ENCODE results near the gene CHRNA9. TPM values are rescaled to one million over a fixed set of nuclear protein-coding genes. Genes with fewer than 3 reads are reported as not detected.

CHRNA9 gene
- total RNA-seq, 6 experiments from 2014 or later: not detected

DNA sequence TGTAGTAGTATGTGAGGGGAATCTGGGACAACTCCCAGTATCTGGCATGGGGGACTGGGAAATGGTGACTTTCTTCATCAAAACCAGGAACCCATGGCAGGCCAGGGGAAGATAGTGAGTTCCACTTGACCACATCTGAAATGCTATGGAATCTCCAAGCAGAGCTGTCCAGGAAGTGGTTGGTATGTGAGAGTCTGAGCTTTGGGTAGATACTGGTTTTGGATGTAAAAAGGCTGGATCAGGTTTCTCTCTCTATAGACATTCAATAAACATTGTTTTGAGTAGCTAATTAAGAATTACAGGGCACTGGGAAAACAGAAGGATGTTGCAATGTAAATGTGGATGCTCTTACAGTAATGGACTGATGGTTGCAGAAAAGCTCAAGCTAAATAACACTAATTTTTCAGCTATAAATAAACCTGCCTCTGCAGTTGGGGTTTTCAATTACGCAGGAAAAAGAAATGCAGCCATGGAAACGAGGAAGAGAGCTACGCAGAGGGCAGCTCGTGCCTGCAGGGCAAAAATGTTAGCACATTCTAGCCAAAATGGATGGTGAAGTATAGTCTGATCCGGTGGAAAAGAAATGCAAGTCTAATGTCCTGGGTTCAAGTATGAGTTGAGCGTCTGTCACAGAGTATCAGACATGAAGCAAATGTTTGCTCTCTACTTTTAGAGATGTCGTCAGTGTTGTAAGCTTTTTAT lies 13.4 kb upstream of the CHRNA9 start:
- ATAC-seq (no peak), DNase-seq (no peak)
- TF ChIP-seq, protein P1, sequence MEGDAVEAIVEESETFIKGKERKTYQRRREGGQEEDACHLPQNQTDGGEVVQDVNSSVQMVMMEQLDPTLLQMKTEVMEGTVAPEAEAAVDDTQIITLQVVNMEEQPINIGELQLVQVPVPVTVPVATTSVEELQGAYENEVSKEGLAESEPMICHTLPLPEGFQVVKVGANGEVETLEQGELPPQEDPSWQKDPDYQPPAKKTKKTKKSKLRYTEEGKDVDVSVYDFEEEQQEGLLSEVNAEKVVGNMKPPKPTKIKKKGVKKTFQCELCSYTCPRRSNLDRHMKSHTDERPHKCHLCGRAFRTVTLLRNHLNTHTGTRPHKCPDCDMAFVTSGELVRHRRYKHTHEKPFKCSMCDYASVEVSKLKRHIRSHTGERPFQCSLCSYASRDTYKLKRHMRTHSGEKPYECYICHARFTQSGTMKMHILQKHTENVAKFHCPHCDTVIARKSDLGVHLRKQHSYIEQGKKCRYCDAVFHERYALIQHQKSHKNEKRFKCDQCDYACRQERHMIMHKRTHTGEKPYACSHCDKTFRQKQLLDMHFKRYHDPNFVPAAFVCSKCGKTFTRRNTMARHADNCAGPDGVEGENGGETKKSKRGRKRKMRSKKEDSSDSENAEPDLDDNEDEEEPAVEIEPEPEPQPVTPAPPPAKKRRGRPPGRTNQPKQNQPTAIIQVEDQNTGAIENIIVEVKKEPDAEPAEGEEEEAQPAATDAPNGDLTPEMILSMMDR (IDR thresholded peaks at IDR 0.05): no peak
- TF ChIP-seq POLR2A (IDR thresholded peaks at IDR 0.05): no peak
- no peaks in the 10 kb centered on the region for H3K27me3 ChIP-seq
- WGBS (ENCODE audit: insufficient coverage, low coverage, low lambda C conversion rate, missing lambda C conversion rate): 54% methylated on average over 7 of the region's 7 CpGs
- no peaks in the 10 kb centered on the region for H3K36me3 ChIP-seq
- intact Hi-C loops (cut with DNase I): no loop called here
- H3K27ac ChIP-seq: no peak overlapping the region
- H3K9me3 ChIP-seq: no peaks in the 10 kb centered on the region
- peaks cover 0 to 10% (median 0%) of the 10 kb centered on the region in 4 donors for H3K4me1 ChIP-seq
- H3K4me3 ChIP-seq: no peak overlapping the region

DNA sequence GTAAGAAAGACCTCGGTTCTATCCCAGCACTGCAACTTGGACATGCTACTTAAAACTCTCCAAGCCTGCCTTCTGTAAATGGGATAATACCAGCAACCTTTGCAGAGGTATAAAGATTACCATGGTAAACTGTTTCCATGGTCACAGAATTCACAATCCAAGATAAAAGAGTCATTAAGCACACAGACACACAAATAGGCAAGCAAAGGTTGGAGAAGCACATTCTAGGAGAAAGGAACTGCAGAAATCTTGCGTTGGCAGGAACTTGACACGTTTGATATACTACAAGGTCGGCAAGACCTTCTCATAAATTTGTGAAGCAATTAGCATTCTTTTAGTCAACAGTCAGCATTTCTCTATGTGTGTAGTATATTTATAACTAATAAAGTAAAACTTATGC lies 12.3 kb upstream of the CHRNA9 start:
- ATAC-seq (no peak), DNase-seq (no peak)
- WGBS (ENCODE audit: insufficient coverage, low coverage, low lambda C conversion rate, missing lambda C conversion rate): 44% methylated on average over 4 of the region's 4 CpGs
- no peaks in the 10 kb centered on the region for H3K9me3 ChIP-seq
- no peak for TF ChIP-seq POLR2A (IDR thresholded peaks at IDR 0.05)
- TF ChIP-seq, protein P1 (IDR thresholded peaks at IDR 0.05): no peak
- no peak overlapping the region for H3K27ac ChIP-seq
- no peaks in the 10 kb centered on the region for H3K27me3 ChIP-seq
- no peak overlapping the region for H3K4me3 ChIP-seq
- H3K4me1 ChIP-seq: peaks cover 0 to 3% (median 0%) of the 10 kb centered on the region in 4 donors
- H3K36me3 ChIP-seq: no peaks in the 10 kb centered on the region
- intact Hi-C loops (cut with DNase I): no loop called here

DNA sequence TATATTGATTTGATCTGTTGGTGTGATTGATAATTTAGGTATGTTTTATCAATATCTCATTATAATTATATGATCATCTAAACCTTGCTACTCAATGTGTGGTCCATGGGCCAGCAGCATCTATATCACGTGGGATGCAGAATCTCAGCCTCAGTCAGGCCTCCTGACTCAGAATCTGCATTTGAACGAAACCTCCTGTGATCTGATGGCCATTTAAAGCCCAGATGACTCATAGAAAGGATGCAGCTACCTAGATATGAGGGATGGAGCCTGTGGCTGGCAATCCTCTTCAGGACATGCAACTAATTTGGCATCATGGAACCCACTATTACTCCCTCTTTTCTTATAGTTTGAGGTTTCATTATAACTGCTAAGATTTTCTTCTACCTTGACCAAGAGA lies 11.3 kb upstream of the CHRNA9 start:
- intact Hi-C loops (cut with DNase I): no loop called here
- ATAC-seq: no peak

DNA sequence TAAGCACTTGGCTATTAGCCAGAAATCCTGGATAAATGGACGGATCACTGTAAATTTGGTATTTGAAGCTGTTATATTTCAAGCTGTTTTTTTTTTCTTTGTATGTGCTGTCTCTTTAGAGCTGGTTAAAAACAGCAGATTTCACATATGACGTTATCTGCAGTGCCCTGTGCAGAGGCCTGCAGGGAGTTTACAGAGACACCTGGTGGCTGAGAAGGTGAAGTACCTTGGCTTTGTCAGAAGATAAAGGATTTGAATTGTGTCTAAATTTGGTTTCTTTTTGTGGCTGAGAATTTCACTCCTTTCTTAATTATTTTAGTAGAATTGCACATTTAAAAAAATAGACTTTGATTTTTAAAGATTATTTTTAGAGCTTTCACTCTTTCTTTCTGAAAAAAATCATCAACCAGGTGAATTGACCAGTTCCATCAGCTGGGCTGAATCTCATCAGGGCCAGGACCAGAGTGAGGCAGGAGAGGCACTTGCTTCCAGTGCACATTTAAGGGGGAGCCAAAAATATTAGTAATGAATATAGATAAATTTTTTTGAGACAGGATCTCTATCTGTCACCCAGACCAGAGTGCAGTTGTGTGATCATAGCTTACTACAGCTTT lies 9.6 kb upstream of the CHRNA9 start:
- TF ChIP-seq, protein P1 (IDR thresholded peaks at IDR 0.05): peak; percentile 76 to 91 (median 86)
- TF ChIP-seq POLR2A (IDR thresholded peaks at IDR 0.05): no peak
- DNase-seq: no peak
- Histone ChIP-seq H3K9me3 (no peaks in the 10 kb centered on the region), H3K4me1 (peaks cover 0 to 3% (median 0%) of the 10 kb centered on the region in 4 donors), H3K27me3 (no peaks in the 10 kb centered on the region), H3K27ac (no peak overlapping the region), H3K36me3 (no peaks in the 10 kb centered on the region), H3K4me3 (no peak overlapping the region)
- peak; percentile 94 to 96 (median 96) for ATAC-seq
- WGBS (ENCODE audit: insufficient coverage, low coverage, low lambda C conversion rate, missing lambda C conversion rate): 5% methylated on average over 2 of the region's 2 CpGs
- intact Hi-C loops (cut with DNase I): no loop called here

More for the DNA sequence above, 11.3 kb upstream of the CHRNA9 start:
- DNase-seq: no peak
- no peak for TF ChIP-seq POLR2A (IDR thresholded peaks at IDR 0.05)
- TF ChIP-seq, protein P1 (IDR thresholded peaks at IDR 0.05): no peak
- Histone ChIP-seq H3K27me3 (no peaks in the 10 kb centered on the region), H3K27ac (no peak overlapping the region), H3K4me1 (peaks cover 0 to 3% (median 0%) of the 10 kb centered on the region in 4 donors), H3K9me3 (no peaks in the 10 kb centered on the region), H3K36me3 (no peaks in the 10 kb centered on the region), H3K4me3 (no peak overlapping the region)
- 69% methylated on average over 2 of the region's 2 CpGs for WGBS (ENCODE audit: insufficient coverage, low coverage, low lambda C conversion rate, missing lambda C conversion rate)

Data from right lobe of liver (tissue), 6 donors.